ENCODE measurements around the gene HOXA2. TPM values are rescaled to one million over a fixed set of nuclear protein-coding genes. Genes with fewer than 3 reads are reported as not detected.

The HOXA2 gene
- total and polyA plus RNA-seq, 2 of the 13 experiments (the other 11 are each of a cell fraction or from before 2014, with no cell fraction given) = 0.22 to 0.29 TPM

- TF ChIP-seq UBTF (CRISPR knock-in tag; IDR thresholded peaks at IDR 0.05) = 0 out of 2 replicates have a peak, but pooled peaks have one; percentile 5
- TF ChIP-seq HOXA3 (CRISPR knock-in tag; IDR thresholded peaks at IDR 0.05) = 0 out of 2 replicates have a peak, but pooled peaks have one; percentile 23
- TF ChIP-seq FOXP4 (CRISPR knock-in tag; IDR thresholded peaks at IDR 0.05) = no peak
- TF ChIP-seq PAWR (CRISPR knock-in tag; IDR thresholded peaks at IDR 0.05; ENCODE audit: borderline replicate concordance) = no peak
- TF ChIP-seq ZFP36 (IDR thresholded peaks at IDR 0.05; ENCODE audit: borderline replicate concordance, low read depth, low read length, partially characterized antibody) = no peak
- TF ChIP-seq HBP1 (CRISPR knock-in tag; IDR thresholded peaks at IDR 0.05; ENCODE audit: low read depth) = no peak
- no peak for TF ChIP-seq MLX (CRISPR knock-in tag; IDR thresholded peaks at IDR 0.05)
- TF ChIP-seq ZFY (CRISPR knock-in tag; IDR thresholded peaks at IDR 0.05) = 0 out of 2 replicates have a peak, but pooled peaks have one; percentile 32
- no peak for TF ChIP-seq THAP8 (CRISPR knock-in tag; IDR thresholded peaks at IDR 0.05; ENCODE audit: borderline replicate concordance)
- TF ChIP-seq ZBTB7B (CRISPR knock-in tag; IDR thresholded peaks at IDR 0.05) = peak; percentile 34; the same call in 1 of the 2 replicates
- TF ChIP-seq, protein P1, sequence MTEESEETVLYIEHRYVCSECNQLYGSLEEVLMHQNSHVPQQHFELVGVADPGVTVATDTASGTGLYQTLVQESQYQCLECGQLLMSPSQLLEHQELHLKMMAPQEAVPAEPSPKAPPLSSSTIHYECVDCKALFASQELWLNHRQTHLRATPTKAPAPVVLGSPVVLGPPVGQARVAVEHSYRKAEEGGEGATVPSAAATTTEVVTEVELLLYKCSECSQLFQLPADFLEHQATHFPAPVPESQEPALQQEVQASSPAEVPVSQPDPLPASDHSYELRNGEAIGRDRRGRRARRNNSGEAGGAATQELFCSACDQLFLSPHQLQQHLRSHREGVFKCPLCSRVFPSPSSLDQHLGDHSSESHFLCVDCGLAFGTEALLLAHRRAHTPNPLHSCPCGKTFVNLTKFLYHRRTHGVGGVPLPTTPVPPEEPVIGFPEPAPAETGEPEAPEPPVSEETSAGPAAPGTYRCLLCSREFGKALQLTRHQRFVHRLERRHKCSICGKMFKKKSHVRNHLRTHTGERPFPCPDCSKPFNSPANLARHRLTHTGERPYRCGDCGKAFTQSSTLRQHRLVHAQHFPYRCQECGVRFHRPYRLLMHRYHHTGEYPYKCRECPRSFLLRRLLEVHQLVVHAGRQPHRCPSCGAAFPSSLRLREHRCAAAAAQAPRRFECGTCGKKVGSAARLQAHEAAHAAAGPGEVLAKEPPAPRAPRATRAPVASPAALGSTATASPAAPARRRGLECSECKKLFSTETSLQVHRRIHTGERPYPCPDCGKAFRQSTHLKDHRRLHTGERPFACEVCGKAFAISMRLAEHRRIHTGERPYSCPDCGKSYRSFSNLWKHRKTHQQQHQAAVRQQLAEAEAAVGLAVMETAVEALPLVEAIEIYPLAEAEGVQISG (CRISPR knock-in tag; IDR thresholded peaks at IDR 0.05) = 0 out of 2 replicates have a peak, but pooled peaks have one; percentile 7
- no peak for TF ChIP-seq FOXM1 (CRISPR knock-in tag; IDR thresholded peaks at IDR 0.05)
- TF ChIP-seq, protein P2, sequence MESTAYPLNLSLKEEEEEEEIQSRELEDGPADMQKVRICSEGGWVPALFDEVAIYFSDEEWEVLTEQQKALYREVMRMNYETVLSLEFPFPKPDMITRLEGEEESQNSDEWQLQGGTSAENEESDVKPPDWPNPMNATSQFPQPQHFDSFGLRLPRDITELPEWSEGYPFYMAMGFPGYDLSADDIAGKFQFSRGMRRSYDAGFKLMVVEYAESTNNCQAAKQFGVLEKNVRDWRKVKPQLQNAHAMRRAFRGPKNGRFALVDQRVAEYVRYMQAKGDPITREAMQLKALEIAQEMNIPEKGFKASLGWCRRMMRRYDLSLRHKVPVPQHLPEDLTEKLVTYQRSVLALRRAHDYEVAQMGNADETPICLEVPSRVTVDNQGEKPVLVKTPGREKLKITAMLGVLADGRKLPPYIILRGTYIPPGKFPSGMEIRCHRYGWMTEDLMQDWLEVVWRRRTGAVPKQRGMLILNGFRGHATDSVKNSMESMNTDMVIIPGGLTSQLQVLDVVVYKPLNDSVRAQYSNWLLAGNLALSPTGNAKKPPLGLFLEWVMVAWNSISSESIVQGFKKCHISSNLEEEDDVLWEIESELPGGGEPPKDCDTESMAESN (CRISPR knock-in tag; conservative IDR thresholded peaks at IDR 0.05) = no peak
- TF ChIP-seq ZNF629 (CRISPR knock-in tag; conservative IDR thresholded peaks at IDR 0.05) = no peak
- TF ChIP-seq ZMYM2 (CRISPR knock-in tag; IDR thresholded peaks at IDR 0.05) = no peak
- TF ChIP-seq DBP (CRISPR knock-in tag; IDR thresholded peaks at IDR 0.05; ENCODE audit: not compliant biosample characterization) = no peak
These were observed 20.6 kb upstream of the HOXA2 start (continued) for GRCh38 chr7:27123007-27123476.

All from HepG2 (cell line).